Hematopoietic multipotent progenitor cell treated with erythropoietin and hydrocortisone succinate and interleukin-3 and kit ligand, for 8 days (in vitro differentiated cells): ENCODE results near the gene RIMS3.
"Not testable (repeated sequence)": the region's sequence is repeated elsewhere in the genome, so short reads cannot be mapped to it uniquely, and the experiment has no call there.

Experiments
- DNase-seq: peaks from one replicate; pipeline ENCODE4 v3.0.0-alpha.2; 2015

The RIMS3 gene

GRCh38 chr1:40651138-40651857, 14.2 kb downstream of the RIMS3 start:
- no peak for DNase-seq

GRCh38 chr1:40650075-40650474, 15.4 kb downstream of the RIMS3 start:
- peak; percentile 18 for DNase-seq

- no peak for DNase-seq
Measured at GRCh38 chr1:40649592-40649930, 15.9 kb downstream of the RIMS3 start.

- DNase-seq = no peak
Measured at GRCh38 chr1:40648928-40649591, 16.4 kb downstream of the RIMS3 start.

- no peak for DNase-seq
Measured at GRCh38 chr1:40648200-40648599, 17.3 kb downstream of the RIMS3 start.

- DNase-seq = no peak
Measured at GRCh38 chr1:40646315-40646714, 19.2 kb downstream of the RIMS3 start.

- peak; percentile 63 for DNase-seq
Measured at GRCh38 chr1:40645118-40645680, 20.3 kb downstream of the RIMS3 start.

- no peak for DNase-seq
Measured at GRCh38 chr1:40641601-40642242, 23.8 kb downstream of the RIMS3 start.

GRCh38 chr1:40640314-40641076, 25.0 kb downstream of the RIMS3 start:
- DNase-seq = no peak

GRCh38 chr1:40638097-40639036, 27.1 kb downstream of the RIMS3 start:
- DNase-seq = no peak

GRCh38 chr1:40637470-40638007, 27.9 kb downstream of the RIMS3 start:
- no peak for DNase-seq

- no peak for DNase-seq
Measured at GRCh38 chr1:40636777-40637176, 28.7 kb downstream of the RIMS3 start.

GRCh38 chr1:40635763-40636500, 29.6 kb downstream of the RIMS3 start:
- no peak for DNase-seq

- DNase-seq = no peak
Measured at GRCh38 chr1:40634901-40635655, 30.4 kb downstream of the RIMS3 start.

- peak; percentile 100 for DNase-seq
Measured at GRCh38 chr1:40633931-40634376, 31.5 kb downstream of the RIMS3 start.

- no peak for DNase-seq
Measured at GRCh38 chr1:40633523-40633922, 32.0 kb downstream of the RIMS3 start.

GRCh38 chr1:40630488-40631223, 34.8 kb downstream of the RIMS3 start:
- peak; percentile 75 for DNase-seq

GRCh38 chr1:40629546-40629945, 35.9 kb downstream of the RIMS3 start:
- DNase-seq = not testable (repeated sequence)

GRCh38 chr1:40628903-40629292, 36.6 kb downstream of the RIMS3 start:
- no peak for DNase-seq
